K562 (cell line): Measurements from ENCODE around the gene SMARCD2. TPM values are rescaled to one million over a fixed set of nuclear protein-coding genes. Genes with fewer than 3 reads are reported as not detected.

ENCODE experiments used
- ATAC-seq: fragments of 200-7000 bp; cut with Tn5 transposase; 3 replicates; pipeline ENCODE4 v1.9.1; 2020; ENCODE audit warnings: moderate library complexity
- BruUV-seq: library from RNA; stranded (reverse); fragments of 400-500 nt; replicated peaks from 2 replicates; lab custom pipeline; 2021; lab: Mats Ljungman, UMichigan
- CTCF ChIA-PET: fragments of 300-600 bp; formaldehyde crosslinking; extraction: SDS; loops from one replicate; lab custom pipeline; 2021; ENCODE audit warnings: low intra/inter-chr PET ratio; lab: Yijun Ruan, JAX
- POLR2A ChIA-PET: fragments of 300-600, 350-650 bp; sonication (Branson Sonifier 250); formaldehyde crosslinking; extraction: SDS; loops from one replicate; lab custom pipeline; 2021; ENCODE audit warnings: antibody characterized with exemption, inconsistent platforms; lab: Yijun Ruan, JAX
- DNase-seq, 4 experiments: peaks; one replicate each; pipeline versions ENCODE4 v3.0.0 to v3.0.0-alpha.2; 2011 to 2018; ENCODE audit warnings: low spot score in 3 of 4, mixed read lengths in 3 of 4; ENCODE audit errors: extremely low read depth in 1 of 4
- FAIRE-seq: peaks from 2 replicates; lab custom pipeline; 2011; peaks lifted over from hg19 to GRCh38; lab: Jason Lieb, UNC
- H2AFZ ChIP-seq: 2 replicates; pipeline ENCODE4 v1.6.0; 2011; ENCODE audit warnings: low read depth, low read length, control low read depth, inconsistent platforms
- H3K27ac ChIP-seq: fragments of 200-600 bp; 3 replicates; pipeline ENCODE4 v1.8.0; 2011; ENCODE audit warnings: low read depth, mild to moderate bottlenecking, control low read depth, inconsistent platforms, low read length, moderate library complexity, mixed read lengths; ENCODE audit errors: extremely low read depth
- H3K27me3 ChIP-seq, 2 experiments: fragments of 300-600 bp in 1 of 2; 2 replicates in 1 of 2; 3 replicates in 1 of 2; pipeline versions ENCODE4 v1.6.0 to v1.8.0; 2011; ENCODE audit warnings: inconsistent platforms in 2 of 2, low read length in 2 of 2, mild to moderate bottlenecking in 1 of 2, mixed read lengths in 1 of 2, moderate library complexity in 1 of 2; ENCODE audit not compliant: control insufficient read depth in 2 of 2, insufficient read depth in 2 of 2
- H3K36me3 ChIP-seq: fragments of 300-600 bp; 3 replicates; pipeline ENCODE4 v1.8.0; 2011; ENCODE audit warnings: mild to moderate bottlenecking, low read length, inconsistent platforms; ENCODE audit not compliant: control insufficient read depth, insufficient read depth
- H3K4me1 ChIP-seq, 2 experiments: fragments of 200-600 bp in 1 of 2; replicated peaks in 1 of 2; 2 replicates in 1 of 2; 3 replicates in 1 of 2; pipeline versions ENCODE4 v1.5.1 to v1.8.0; 2011; ENCODE audit warnings: inconsistent platforms in 2 of 2, low read length in 2 of 2, mild to moderate bottlenecking in 1 of 2, mixed read lengths in 1 of 2, moderate library complexity in 1 of 2; ENCODE audit not compliant: control insufficient read depth in 2 of 2, insufficient read depth in 2 of 2
- H3K4me2 ChIP-seq: 2 replicates; pipeline ENCODE4 v1.6.1; 2011; ENCODE audit warnings: low read length, control low read depth, inconsistent platforms, mixed read lengths; ENCODE audit not compliant: insufficient read depth
- H3K4me3 ChIP-seq: fragments of 200-600 bp; sonication (generic), shearing (Covaris generic); 2 replicates; pipeline ENCODE4 v1.5.1; 2016; ENCODE audit warnings: control low read depth, inconsistent platforms
- H3K79me2 ChIP-seq: fragments of 200-600 bp; 3 replicates; pipeline ENCODE4 v1.8.0; 2011; ENCODE audit warnings: low read length, inconsistent platforms; ENCODE audit not compliant: control insufficient read depth, insufficient read depth
- H3K9ac ChIP-seq, 2 experiments: 2 replicates each; pipeline versions ENCODE4 v1.6.0 to v1.6.1; 2011; ENCODE audit warnings: low read depth in 2 of 2, low read length in 2 of 2, control low read depth in 1 of 2, inconsistent platforms in 1 of 2, mild to moderate bottlenecking in 1 of 2, mixed read lengths in 1 of 2; ENCODE audit not compliant: insufficient read depth in 1 of 2
- H3K9me1 ChIP-seq: one replicate; pipeline ENCODE4 v1.6.0; 2011; ENCODE audit warnings: inconsistent platforms, mild to moderate bottlenecking, low read length, moderate library complexity; ENCODE audit not compliant: control insufficient read depth, insufficient read depth
- H3K9me3 ChIP-seq: replicated peaks from 2 replicates; pipeline ENCODE4 v1.5.1; 2011; ENCODE audit warnings: low read depth, low read length, inconsistent platforms; ENCODE audit not compliant: control insufficient read depth, insufficient read depth
- H4K20me1 ChIP-seq: replicated peaks from 2 replicates; pipeline ENCODE4 v1.6.1; 2011; ENCODE audit warnings: low read length, inconsistent platforms, mixed read lengths; ENCODE audit not compliant: control insufficient read depth, insufficient read depth
- CREM ChIP-seq: IDR thresholded peaks from 2 replicates; pipeline ENCODE4 v1.6.1; 2014; ENCODE audit warnings: antibody characterized with exemption, low read depth
- CTCF ChIP-seq, 3 experiments: IDR thresholded peaks in 2 of 3; conservative IDR thresholded peaks in 1 of 3; 2 replicates each; pipeline ENCODE4 v1.5.1; 2011 to 2012; ENCODE audit warnings: low read length in 3 of 3, mild to moderate bottlenecking in 3 of 3, control low read depth in 2 of 3, improper control_type of control experiment in 1 of 3, inconsistent platforms in 1 of 3, low read depth in 1 of 3, mixed read lengths in 1 of 3, moderate library complexity in 1 of 3; ENCODE audit not compliant: insufficient read depth in 2 of 3
- ETS1 ChIP-seq: conservative IDR thresholded peaks from 2 replicates; pipeline ENCODE4 v1.6.1; 2011; ENCODE audit warnings: low read depth, mild to moderate bottlenecking, low read length; ENCODE audit not compliant: control insufficient read depth
- MAFF ChIP-seq: IDR thresholded peaks from 2 replicates; pipeline ENCODE4 v1.6.1; 2012; ENCODE audit warnings: low read length, improper control_type of control experiment
- MAFK ChIP-seq: IDR thresholded peaks from 2 replicates; pipeline ENCODE4 v1.6.1; 2011; ENCODE audit warnings: low read length, improper control_type of control experiment
- NFIC ChIP-seq: fragments of 450-650 bp; IDR thresholded peaks from 2 replicates; pipeline ENCODE4 v1.6.1; 2017; ENCODE audit warnings: mild to moderate bottlenecking, inconsistent platforms
- SMARCA4 ChIP-seq: fragments of 450-650 bp; IDR thresholded peaks from 2 replicates; pipeline ENCODE4 v1.6.1; 2016
- SMC3 ChIP-seq: conservative IDR thresholded peaks from 2 replicates; pipeline ENCODE4 v1.6.1; 2011; ENCODE audit warnings: low read depth, low read length, improper control_type of control experiment; ENCODE audit not compliant: insufficient read depth
- VEZF1 ChIP-seq: fragments of 200-800 bp; sonication (Bioruptor generic); IDR thresholded peaks from 2 replicates; pipeline ENCODE4 v1.6.1; 2017; ENCODE audit warnings: missing genetic modification characterization, missing compliant biosample characterization
- ZNF507 ChIP-seq: conservative IDR thresholded peaks from 2 replicates; pipeline ENCODE4 v1.6.1; 2017; ENCODE audit warnings: missing genetic modification characterization, missing compliant biosample characterization
- ZNF511 ChIP-seq: sonication (generic); formaldehyde crosslinking; IDR thresholded peaks from 2 replicates; pipeline ENCODE4 v1.8.0; 2022; ENCODE audit warnings: mild to moderate bottlenecking, missing genetic modification reagents
- WGBS: fragments of 100-300 bp; shearing (Covaris generic); methylation state at CpG from one replicate; pipeline ENCODE4 v1.1.6; 2016; ENCODE audit warnings: low coverage, mixed read lengths; ENCODE audit not compliant: insufficient coverage; ENCODE audit errors: missing lambda C conversion rate; 5-methylcytosine and 5-hydroxymethylcytosine counted together
- in situ Hi-C: fragments of 300-500 bp; cut with MboI; formaldehyde crosslinking; loops from 4 replicates; pipeline ENCODE4 v1.15.0; 2018; ENCODE audit warnings: inconsistent platforms, mixed read lengths
- intact Hi-C: fragments of 100-400 bp; cut with micrococcal nuclease; formaldehyde crosslinking; loops from 2 replicates; pipeline ENCODE4 v1.14.2; 2022
- polyA plus RNA-seq, 8 experiments: library from polyadenylated mRNA; depleted of rRNA in 4 of 8; stranded (reverse) in 5 of 8; unstranded in 3 of 8; fragments of >200 nt; fragmentation: Nextera tagmentation in 2 of 8; fragmentation: Illumina TruSeq in 1 of 8; extraction: Ambion mirVana in 2 of 8; extraction: Trizol in 1 of 8; gene quantifications; 2 replicates each; pipeline versions ENCODE4 v1.2.1 to v1.2.3, GENCODE V29; 2011 to 2014; ENCODE audit warnings: inconsistent platforms in 1 of 8, missing spikeins in 1 of 8
- total RNA-seq, 7 experiments: library from RNA; depleted of rRNA in 6 of 7; stranded (reverse); fragments of >200 nt in 6 of 7; fragmentation: Illumina TruSeq in 2 of 7; extraction: Trizol in 2 of 7; gene quantifications; 2 replicates each; pipeline versions ENCODE4 v1.2.1 to v1.2.3, GENCODE V29; 2011 to 2021; ENCODE audit warnings: low replicate concordance in 1 of 7
- TF ChIP-seq, protein P1 (sequence below): sonication (generic); formaldehyde crosslinking; IDR thresholded peaks from 2 replicates; pipeline ENCODE4 v1.9.0; 2022; ENCODE audit warnings: mild to moderate bottlenecking, missing genetic modification reagents

The SMARCD2 gene
- total and polyA plus RNA-seq, 9 of the 15 experiments (the other 6 are each of a cell fraction or from before 2014, with no cell fraction given) = 1.7 to 114 (median 90.3) TPM

- ATAC-seq (peak; percentile 96), DNase-seq (peak; percentile 82 to 90 (median 86)), FAIRE-seq (peak; percentile 64)
- Histone ChIP-seq H3K4me1 (peaks cover 0 to 3% of the 10 kb centered on the region in 2 experiments; a peak in 2 of 5 replicates), H3K9ac (no peak within 1 kb of the TSS; a peak in 1 of 4 replicates), H3K9me1 (no peaks in the 10 kb centered on the region), H3K4me3 (no peak within 1 kb of the TSS), H3K79me2 (no peaks in the 10 kb centered on the region), H3K4me2 (peak within 1 kb of the TSS; percentile 25), H3K27ac (no peak within 1 kb of the TSS), H3K27me3 (peaks cover 5 to 36% of the 10 kb centered on the region in 2 experiments; a peak in 3 of 5 replicates), H3K9me3 (no peaks in the 10 kb centered on the region), H3K36me3 (no peaks in the 10 kb centered on the region), H4K20me1 (no peaks in the 10 kb centered on the region), H2AFZ (peak within 1 kb of the TSS; percentile 63; the same call in 1 of the 2 replicates)
- no TSS peak for BruUV-seq
- in situ Hi-C loops = no loop called here
- ChIA-PET POLR2A (interaction anchor here (0.6 to 1.5 kb wide), 4 partner anchors 11 to 75 kb away, joined by 3 to 5 read pairs (median 4); no protein-coding TSS in a partner anchor), CTCF (interaction anchor here (0.6 kb wide), 2 partner anchors 133 to 415 kb away, joined by 3 read pairs; no protein-coding TSS in a partner anchor)
- TF ChIP-seq CREM (0 out of 2 replicates have a peak, but pooled peaks have one; percentile 6), ZNF507 (tag) (no peak), SMC3 (0 out of 2 replicates have a peak, but pooled peaks have one; percentile 28), MAFF (0 out of 2 replicates have a peak, but pooled peaks have one; percentile 3), MAFK (peak; percentile 22; the same call in 1 of the 2 replicates), NFIC (peak; percentile 44; the same call in 1 of the 2 replicates), ETS1 (no peak), VEZF1 (CRISPR knock-in tag) (peak; percentile 62), ZNF511 (CRISPR knock-in tag) (0 out of 2 replicates have a peak, but pooled peaks have one; percentile 16), SMARCA4 (no peak), CTCF (IDR thresholded peaks at IDR 0.05 in 2 of 3, conservative IDR thresholded peaks at IDR 0.05 in 1 of 3; ENCODE audit: insufficient read depth in 2 of 3, low read depth in 1 of 3, low read length in 3 of 3) (peak; percentile 69 to 73 (median 69))
- TF ChIP-seq, protein P1, sequence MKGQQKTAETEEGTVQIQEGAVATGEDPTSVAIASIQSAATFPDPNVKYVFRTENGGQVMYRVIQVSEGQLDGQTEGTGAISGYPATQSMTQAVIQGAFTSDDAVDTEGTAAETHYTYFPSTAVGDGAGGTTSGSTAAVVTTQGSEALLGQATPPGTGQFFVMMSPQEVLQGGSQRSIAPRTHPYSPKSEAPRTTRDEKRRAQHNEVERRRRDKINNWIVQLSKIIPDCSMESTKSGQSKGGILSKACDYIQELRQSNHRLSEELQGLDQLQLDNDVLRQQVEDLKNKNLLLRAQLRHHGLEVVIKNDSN = peak; percentile 67
- intact Hi-C loops = no loop called here
- WGBS = 2% methylated on average over 13 of the region's 15 CpGs
These were observed 39.6 kb upstream of the SMARCD2 start, which contains the start of gene GH2 for GRCh38 chr17:63881935-63882601. TSS of gene GH2 (minus strand) at chr17:63881944. CDS start at chr17:63881801, 143 bp downstream.
